CD14-positive monocyte (primary cell): ENCODE measurements around the gene S100A14. TPM values are rescaled to one million over a fixed set of nuclear protein-coding genes. Genes with fewer than 3 reads are reported as not detected.

ENCODE experiments used
- DNase-seq, 3 donors: peaks; one replicate each; pipeline ENCODE4 v3.0.0-alpha.2; 2011 to 2022
- H2AFZ ChIP-seq: 2 replicates; pipeline ENCODE4 v1.6.0; 2012; ENCODE audit warnings: mild to moderate bottlenecking, low read depth, low read length, inconsistent platforms; ENCODE audit not compliant: insufficient read depth, poor library complexity, severe bottlenecking
- H3K27ac ChIP-seq, 2 donors: 1 replicate in 1 of 2; 2 replicates in 1 of 2; pipeline ENCODE4 v1.5.1; 2012 to 2013; ENCODE audit warnings: low read length in 2 of 2, control low read depth in 1 of 2, inconsistent platforms in 1 of 2, low read depth in 1 of 2, mild to moderate bottlenecking in 1 of 2
- H3K27me3 ChIP-seq, 2 donors: one replicate each; pipeline versions ENCODE4 v1.6.0 to v1.6.1; 2011 to 2013; ENCODE audit warnings: low read length in 2 of 2; ENCODE audit not compliant: control insufficient read depth in 2 of 2, insufficient read depth in 2 of 2
- H3K36me3 ChIP-seq, 2 donors: replicated peaks in 1 of 2; 1 replicate in 1 of 2; 2 replicates in 1 of 2; pipeline versions ENCODE4 v1.5.1 to v1.6.1; 2012 to 2013; ENCODE audit warnings: low read length in 2 of 2, control low read depth in 1 of 2, inconsistent platforms in 1 of 2, mild to moderate bottlenecking in 1 of 2; ENCODE audit not compliant: insufficient read depth in 2 of 2, control insufficient read depth in 1 of 2
- H3K4me1 ChIP-seq, 2 donors: 1 replicate in 1 of 2; 2 replicates in 1 of 2; pipeline versions ENCODE4 v1.5.1 to v1.6.1; 2012 to 2013; ENCODE audit warnings: low read length in 2 of 2, control low read depth in 1 of 2, inconsistent platforms in 1 of 2, mild to moderate bottlenecking in 1 of 2, moderate library complexity in 1 of 2; ENCODE audit not compliant: insufficient read depth in 2 of 2, control insufficient read depth in 1 of 2
- H3K4me2 ChIP-seq: replicated peaks from 2 replicates; pipeline ENCODE3; 2012; ENCODE audit warnings: low read length, moderate library complexity, mild to moderate bottlenecking; ENCODE audit not compliant: poor library complexity, severe bottlenecking; ENCODE audit errors: extremely low read depth
- H3K4me3 ChIP-seq, 3 experiments: fragments of 200-600 bp in 1 of 3; sonication (generic) in 1 of 3; replicated peaks in 1 of 3; 1 replicate in 2 of 3; 2 replicates in 1 of 3; pipeline ENCODE4 v1.5.1; 2011 to 2013; ENCODE audit warnings: low read length in 3 of 3, mild to moderate bottlenecking in 3 of 3, control low read depth in 2 of 3, low read depth in 2 of 3, inconsistent platforms in 1 of 3, moderate library complexity in 1 of 3
- H3K79me2 ChIP-seq: 2 replicates; pipeline ENCODE4 v1.6.0; 2012; ENCODE audit warnings: mild to moderate bottlenecking, control low read depth, inconsistent platforms, low read length, moderate library complexity; ENCODE audit not compliant: insufficient read depth
- H3K9ac ChIP-seq: 2 replicates; pipeline ENCODE4 v1.6.0; 2017; ENCODE audit warnings: low read length, mild to moderate bottlenecking; ENCODE audit not compliant: insufficient read depth, poor library complexity, severe bottlenecking
- H3K9me3 ChIP-seq, 2 donors: replicated peaks in 1 of 2; 1 replicate in 1 of 2; 2 replicates in 1 of 2; pipeline versions ENCODE4 v1.5.1 to v1.6.1; 2012 to 2013; ENCODE audit warnings: low read length in 2 of 2, control low read depth in 1 of 2; ENCODE audit not compliant: control insufficient read depth in 1 of 2, insufficient read depth in 1 of 2
- H4K20me1 ChIP-seq: 2 replicates; pipeline ENCODE4 v1.6.0; 2012; ENCODE audit warnings: mild to moderate bottlenecking, low read length, control low read depth, moderate library complexity; ENCODE audit not compliant: insufficient read depth
- H3K27ac Mint-ChIP-seq, 7 donors: one replicate each; pipeline ENCODE4 v1.8.0; 2020; ENCODE audit warnings: mild to moderate bottlenecking in 7 of 7, mixed read lengths in 7 of 7, moderate library complexity in 6 of 7, inconsistent platforms in 2 of 7
- H3K27me3 Mint-ChIP-seq, 3 donors: one replicate each; pipeline ENCODE4 v1.8.0; 2021 to 2022; ENCODE audit warnings: low read depth in 3 of 3, mild to moderate bottlenecking in 3 of 3, mixed read lengths in 3 of 3, moderate library complexity in 3 of 3, inconsistent platforms in 1 of 3
- H3K36me3 Mint-ChIP-seq, 2 donors: one replicate each; pipeline ENCODE4 v1.8.0; 2020; ENCODE audit warnings: mixed read lengths in 2 of 2, inconsistent platforms in 1 of 2, mild to moderate bottlenecking in 1 of 2
- H3K4me1 Mint-ChIP-seq: one replicate; pipeline ENCODE4 v1.8.0; 2020; ENCODE audit warnings: mild to moderate bottlenecking, mixed read lengths
- H3K4me3 Mint-ChIP-seq, 2 donors: one replicate each; pipeline ENCODE4 v1.8.0; 2020; ENCODE audit warnings: mild to moderate bottlenecking in 2 of 2, mixed read lengths in 2 of 2, moderate library complexity in 1 of 2
- H3K9me3 Mint-ChIP-seq, 7 donors: one replicate each; pipeline ENCODE4 v1.8.0; 2020 to 2022; ENCODE audit warnings: mixed read lengths in 7 of 7, mild to moderate bottlenecking in 6 of 7, moderate library complexity in 6 of 7, inconsistent platforms in 2 of 7
- WGBS: methylation state at CpG from one replicate; pipeline ENCODE4 v1.1.5; 2013; ENCODE audit warnings: missing lambda C conversion rate; ENCODE audit not compliant: insufficient coverage; 5-methylcytosine and 5-hydroxymethylcytosine counted together
- intact Hi-C, 2 donors: fragments of 100-400 bp; cut with micrococcal nuclease; formaldehyde crosslinking; loops; one replicate each; pipeline versions ENCODE4 v1.15.0 to v1.15.1; 2023
- polyA plus RNA-seq, 3 donors: library from polyadenylated mRNA; depleted of rRNA in 1 of 3; unstranded in 2 of 3; stranded (reverse) in 1 of 3; fragments of 300-500 nt in 2 of 3; fragments of >200 nt in 1 of 3; fragmentation: Illumina TruSeq in 2 of 3; gene quantifications; 1 replicate in 2 of 3; 2 replicates in 1 of 3; pipeline ENCODE4 v1.2.3, GENCODE V29; 2012 to 2021
- TF ChIP-seq, protein P1 (sequence below): fragments of 200-600 bp; IDR thresholded peaks from one replicate; pipeline ENCODE4 v1.8.0; 2022; ENCODE audit warnings: antibody characterized with exemption, mild to moderate bottlenecking

Gene S100A14
- polyA plus RNA-seq, 3 donors, result 0.08 TPM; not detected in 2

DNA sequence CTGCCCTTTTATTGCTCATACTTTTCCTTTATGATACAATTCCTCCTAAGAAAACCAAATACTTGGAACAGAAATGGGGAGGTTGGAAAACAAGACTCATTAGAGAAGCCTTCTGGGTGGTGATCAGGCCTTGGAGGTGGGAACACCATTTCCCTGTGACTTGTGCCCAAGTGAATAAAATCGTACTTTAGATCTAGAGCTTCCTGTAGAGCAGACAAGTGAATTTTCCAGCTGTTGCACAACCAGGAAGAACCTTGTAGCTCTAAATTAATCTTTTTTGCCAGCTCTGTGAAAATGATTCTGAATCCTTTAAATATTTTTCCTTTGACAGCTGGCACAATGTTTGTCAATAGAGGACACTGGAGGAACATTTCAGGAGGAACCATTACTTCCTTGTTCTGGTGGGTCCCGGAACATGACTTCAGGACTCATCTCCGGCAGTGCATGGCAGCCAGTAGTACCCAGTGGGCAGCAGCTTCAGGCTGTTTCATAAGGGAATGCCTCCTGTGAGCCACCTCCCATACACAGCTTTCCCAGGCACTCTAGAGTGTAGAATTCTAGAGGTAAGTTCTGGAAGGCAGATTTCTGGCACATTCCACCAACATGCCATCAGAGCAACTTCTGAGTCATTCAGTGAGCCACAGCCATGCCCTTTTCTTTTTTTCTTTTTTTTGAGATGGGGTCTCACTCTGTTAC lies 36.8 kb upstream of the S100A14 start:
- H3K27ac Mint-ChIP-seq, result peak overlapping the region; percentile 24 to 85 (median 82)
- TF ChIP-seq, protein P1, sequence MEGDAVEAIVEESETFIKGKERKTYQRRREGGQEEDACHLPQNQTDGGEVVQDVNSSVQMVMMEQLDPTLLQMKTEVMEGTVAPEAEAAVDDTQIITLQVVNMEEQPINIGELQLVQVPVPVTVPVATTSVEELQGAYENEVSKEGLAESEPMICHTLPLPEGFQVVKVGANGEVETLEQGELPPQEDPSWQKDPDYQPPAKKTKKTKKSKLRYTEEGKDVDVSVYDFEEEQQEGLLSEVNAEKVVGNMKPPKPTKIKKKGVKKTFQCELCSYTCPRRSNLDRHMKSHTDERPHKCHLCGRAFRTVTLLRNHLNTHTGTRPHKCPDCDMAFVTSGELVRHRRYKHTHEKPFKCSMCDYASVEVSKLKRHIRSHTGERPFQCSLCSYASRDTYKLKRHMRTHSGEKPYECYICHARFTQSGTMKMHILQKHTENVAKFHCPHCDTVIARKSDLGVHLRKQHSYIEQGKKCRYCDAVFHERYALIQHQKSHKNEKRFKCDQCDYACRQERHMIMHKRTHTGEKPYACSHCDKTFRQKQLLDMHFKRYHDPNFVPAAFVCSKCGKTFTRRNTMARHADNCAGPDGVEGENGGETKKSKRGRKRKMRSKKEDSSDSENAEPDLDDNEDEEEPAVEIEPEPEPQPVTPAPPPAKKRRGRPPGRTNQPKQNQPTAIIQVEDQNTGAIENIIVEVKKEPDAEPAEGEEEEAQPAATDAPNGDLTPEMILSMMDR, result no peak
- 0% methylated on average over 2 of the region's 3 CpGs for WGBS

GRCh38 chr1:153651771-153652170 lies 35.6 kb upstream of the S100A14 start:
- DNase-seq, result no peak
- no peak overlapping the region for H3K4me3 Mint-ChIP-seq

More for the DNA sequence above, 36.8 kb upstream of the S100A14 start:
- Histone ChIP-seq H3K4me1 (peaks cover 14 to 17% of the 10 kb centered on the region in 2 donors), H3K27ac (peak overlapping the region; percentile 41 to 66), H3K36me3 (no peaks in the 10 kb centered on the region), H2AFZ (peak overlapping the region; percentile 78), H3K4me2 (peak overlapping the region; percentile 47), H3K9me3 (no peaks in the 10 kb centered on the region), H4K20me1 (no peaks in the 10 kb centered on the region), H3K79me2 (no peaks in the 10 kb centered on the region), H3K4me3 (peak overlapping the region in 1 of 3 experiments; percentile 34), H3K9ac (no peak overlapping the region), H3K27me3 (no peaks in the 10 kb centered on the region)
- H3K4me3 Mint-ChIP-seq, result peak overlapping the region in 1 of 2 donors; percentile 59
- no peaks in the 10 kb centered on the region for H3K9me3 Mint-ChIP-seq
- peaks cover 0 to 2% (median 2%) of the 10 kb centered on the region in 3 donors for H3K27me3 Mint-ChIP-seq
- DNase-seq, result peak in 2 of 3 donors; percentile 60 to 63
- H3K36me3 Mint-ChIP-seq, result peaks cover 0 to 1% of the 10 kb centered on the region in 2 donors
- peaks cover 17% of the 10 kb centered on the region for H3K4me1 Mint-ChIP-seq
- intact Hi-C loops, result no loop called here

More at GRCh38 chr1:153651771-153652170, 35.6 kb upstream of the S100A14 start:
- Histone ChIP-seq H3K36me3 (no peaks in the 10 kb centered on the region), H2AFZ (no peak overlapping the region), H4K20me1 (no peaks in the 10 kb centered on the region), H3K27ac (no peak overlapping the region), H3K27me3 (no peaks in the 10 kb centered on the region), H3K9me3 (no peaks in the 10 kb centered on the region), H3K9ac (no peak overlapping the region), H3K4me3 (no peak overlapping the region), H3K79me2 (no peaks in the 10 kb centered on the region), H3K4me1 (peaks cover 25 to 26% of the 10 kb centered on the region in 2 donors), H3K4me2 (no peak overlapping the region)
- Mint-ChIP-seq H3K36me3 (peaks cover 0 to 6% of the 10 kb centered on the region in 2 donors), H3K9me3 (peaks cover 0 to 2% (median 0%) of the 10 kb centered on the region in 7 donors), H3K4me1 (peaks cover 27% of the 10 kb centered on the region), H3K27me3 (peaks cover 0 to 2% (median 2%) of the 10 kb centered on the region in 3 donors), H3K27ac (no peak overlapping the region)
- TF ChIP-seq, protein P1, result no peak
- 83% methylated on average over 1 of the region's 1 CpG for WGBS
- intact Hi-C loops, result no loop called here
